Coronary artery (tissue), 2 donors: ENCODE data around the gene ZNF618.

Experiments used
- DNase-seq: peaks from one replicate; pipeline ENCODE4 v3.0.0-alpha.2; 2017; ENCODE audit warnings: low spot score
- H3K27ac ChIP-seq, 2 donors: fragments of 200-600 bp; sonication (generic); one replicate each; pipeline ENCODE4 v1.5.1; 2016 to 2019
- H3K4me3 ChIP-seq: fragments of 200-600 bp; sonication (generic); 2 replicates; pipeline ENCODE4 v1.5.1; 2016; ENCODE audit warnings: mild to moderate bottlenecking, moderate library complexity
- TF ChIP-seq, protein P1 (sequence below): fragments of 200-600 bp; sonication (generic); IDR thresholded peaks from one replicate; pipeline ENCODE4 v1.5.1; 2019; ENCODE audit warnings: antibody characterized with exemption

Gene ZNF618

DNA sequence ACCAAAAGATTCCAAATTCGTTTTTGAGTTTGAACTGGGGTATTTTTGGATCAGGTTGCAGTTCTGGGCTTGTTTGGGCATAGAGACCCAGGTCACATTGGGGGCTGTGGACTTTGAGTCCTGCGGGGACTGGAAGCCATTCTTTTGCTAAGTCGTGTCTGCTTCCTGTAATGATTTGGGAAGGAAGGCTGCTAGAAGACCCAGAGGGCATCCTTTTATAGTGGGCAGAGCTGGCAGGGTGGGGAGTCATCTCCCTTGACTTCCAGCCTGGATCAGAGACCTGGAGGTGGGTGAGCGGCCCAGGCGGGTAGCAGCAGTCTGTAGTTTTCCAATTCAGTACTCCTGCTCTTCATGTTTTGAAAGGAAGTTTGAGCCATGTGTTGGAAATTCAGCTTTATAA is 11.3 kb downstream of the ZNF618 start:
- TF ChIP-seq, protein P1, sequence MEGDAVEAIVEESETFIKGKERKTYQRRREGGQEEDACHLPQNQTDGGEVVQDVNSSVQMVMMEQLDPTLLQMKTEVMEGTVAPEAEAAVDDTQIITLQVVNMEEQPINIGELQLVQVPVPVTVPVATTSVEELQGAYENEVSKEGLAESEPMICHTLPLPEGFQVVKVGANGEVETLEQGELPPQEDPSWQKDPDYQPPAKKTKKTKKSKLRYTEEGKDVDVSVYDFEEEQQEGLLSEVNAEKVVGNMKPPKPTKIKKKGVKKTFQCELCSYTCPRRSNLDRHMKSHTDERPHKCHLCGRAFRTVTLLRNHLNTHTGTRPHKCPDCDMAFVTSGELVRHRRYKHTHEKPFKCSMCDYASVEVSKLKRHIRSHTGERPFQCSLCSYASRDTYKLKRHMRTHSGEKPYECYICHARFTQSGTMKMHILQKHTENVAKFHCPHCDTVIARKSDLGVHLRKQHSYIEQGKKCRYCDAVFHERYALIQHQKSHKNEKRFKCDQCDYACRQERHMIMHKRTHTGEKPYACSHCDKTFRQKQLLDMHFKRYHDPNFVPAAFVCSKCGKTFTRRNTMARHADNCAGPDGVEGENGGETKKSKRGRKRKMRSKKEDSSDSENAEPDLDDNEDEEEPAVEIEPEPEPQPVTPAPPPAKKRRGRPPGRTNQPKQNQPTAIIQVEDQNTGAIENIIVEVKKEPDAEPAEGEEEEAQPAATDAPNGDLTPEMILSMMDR = no peak
- no peak for DNase-seq
- peak overlapping the region; percentile 36 for H3K4me3 ChIP-seq
- no peak overlapping the region for H3K27ac ChIP-seq

DNA sequence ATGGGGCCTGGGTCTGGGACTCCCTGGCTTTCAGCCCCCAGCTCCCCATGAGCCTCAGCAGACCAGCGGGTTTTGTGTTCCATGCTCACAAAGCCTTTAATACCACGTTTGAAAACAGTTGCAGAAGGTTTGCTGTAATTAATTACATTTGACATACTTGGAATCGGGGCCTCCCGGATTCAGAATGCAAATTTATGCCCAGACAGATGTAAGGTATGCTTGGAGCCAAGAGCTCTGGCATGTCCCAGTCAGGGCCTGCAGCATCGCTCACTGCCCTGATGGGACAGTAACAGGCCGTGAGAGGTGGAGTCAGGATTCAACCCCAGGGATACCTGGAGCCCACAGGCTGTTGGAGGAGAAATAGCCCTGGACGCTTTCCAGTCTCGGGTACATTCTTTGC is 12.2 kb downstream of the ZNF618 start:
- Histone ChIP-seq H3K27ac (no peak overlapping the region), H3K4me3 (no peak overlapping the region)
- DNase-seq = no peak
- TF ChIP-seq, protein P1 = no peak

DNA sequence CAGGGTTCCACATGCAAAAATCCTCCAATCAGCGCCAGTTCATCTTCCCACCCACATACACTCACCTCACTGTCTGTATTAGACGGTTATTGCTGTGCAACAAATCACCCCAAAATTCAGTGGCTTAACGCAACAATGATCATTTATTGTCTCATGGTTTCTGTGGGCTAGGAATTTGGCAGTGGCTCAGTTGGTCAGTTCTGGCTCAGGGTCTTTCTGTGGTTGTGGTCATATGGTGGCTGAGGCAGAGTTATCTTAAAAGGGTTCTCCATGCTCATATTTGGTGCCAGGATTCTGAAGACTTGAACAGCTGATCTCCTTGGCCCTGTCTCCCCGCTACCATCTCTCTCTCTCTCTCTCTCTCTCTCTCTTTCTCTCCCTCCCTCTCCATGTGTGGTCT is 12.9 kb downstream of the ZNF618 start:
- no peak for DNase-seq
- TF ChIP-seq, protein P1 = no peak
- Histone ChIP-seq H3K4me3 (no peak overlapping the region), H3K27ac (no peak overlapping the region)

DNA sequence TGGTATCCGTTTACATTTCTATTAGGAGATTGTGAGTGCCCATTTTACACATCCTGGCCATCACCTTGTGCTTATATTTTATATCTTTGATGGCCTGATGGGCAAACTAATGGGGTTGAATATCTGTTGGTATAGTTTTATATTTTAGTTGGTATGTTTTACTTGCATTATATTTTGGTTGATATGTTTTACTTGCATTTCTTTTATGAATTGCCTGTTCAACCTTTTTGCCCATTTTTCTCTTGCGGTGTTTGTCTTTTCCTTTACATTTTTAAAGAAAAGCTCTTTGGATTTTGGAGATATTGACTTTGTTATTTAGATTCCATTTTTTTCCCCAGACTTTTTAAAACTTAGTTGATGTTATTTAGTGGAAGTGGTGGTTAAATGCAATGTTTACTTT is 14.6 kb downstream of the ZNF618 start:
- TF ChIP-seq, protein P1 = no peak
- no peak for DNase-seq
- Histone ChIP-seq H3K4me3 (no peak overlapping the region), H3K27ac (no peak overlapping the region)

DNA sequence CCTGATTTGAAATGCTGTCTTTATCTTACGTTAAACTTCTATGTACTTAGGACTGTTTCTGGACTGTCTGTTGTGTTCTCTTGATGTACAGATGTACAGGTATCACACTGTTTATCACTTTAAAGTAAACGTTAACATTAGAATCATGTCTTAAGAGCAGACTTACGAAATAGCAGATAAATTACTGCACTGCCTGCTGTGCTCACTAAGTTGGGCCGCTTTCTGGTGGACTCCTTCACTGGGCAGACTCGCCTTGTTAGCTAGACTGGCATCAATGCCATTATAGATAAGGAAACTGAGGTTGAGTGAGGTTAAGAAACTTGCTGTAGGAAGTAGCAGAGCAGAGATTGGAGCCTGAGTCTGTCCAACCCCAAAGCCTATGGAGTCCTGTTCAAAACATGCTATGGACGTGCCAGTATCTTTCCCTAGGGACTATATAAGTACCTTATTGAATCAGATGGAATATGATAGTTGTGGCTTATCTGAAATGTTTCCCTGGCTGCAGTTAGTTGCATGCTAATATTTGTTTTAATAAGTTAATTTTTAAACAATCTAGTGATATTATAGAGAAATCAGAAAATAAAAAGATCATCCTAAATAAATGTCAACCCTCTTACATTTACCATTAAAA is 16.9 kb downstream of the ZNF618 start:
- TF ChIP-seq, protein P1 = no peak

DNA sequence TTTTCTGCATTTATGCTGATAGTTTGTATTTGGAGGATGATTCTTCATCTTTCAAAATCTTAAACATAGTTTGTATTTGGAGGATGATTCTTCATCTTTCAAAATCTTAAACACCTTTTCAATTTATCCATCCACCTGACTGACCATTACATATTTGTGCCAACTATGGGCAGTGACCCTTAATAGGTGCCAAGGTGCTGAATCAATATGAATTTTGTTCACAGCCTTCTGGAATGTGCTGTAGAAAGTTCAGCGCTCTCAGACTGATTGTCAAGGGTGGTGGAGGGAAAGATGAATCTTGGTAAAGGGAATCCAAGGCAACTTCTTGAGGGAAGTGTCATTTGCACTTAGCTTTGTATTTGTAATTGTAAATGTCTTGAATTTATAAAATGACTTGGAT is 18.1 kb downstream of the ZNF618 start:
- TF ChIP-seq, protein P1 = no peak
- no peak overlapping the region for H3K27ac ChIP-seq
- no peak overlapping the region for H3K4me3 ChIP-seq
- DNase-seq = no peak

More for the DNA sequence above, 16.9 kb downstream of the ZNF618 start:
- Histone ChIP-seq H3K27ac (no peak overlapping the region), H3K4me3 (no peak overlapping the region)
- DNase-seq = no peak

DNA sequence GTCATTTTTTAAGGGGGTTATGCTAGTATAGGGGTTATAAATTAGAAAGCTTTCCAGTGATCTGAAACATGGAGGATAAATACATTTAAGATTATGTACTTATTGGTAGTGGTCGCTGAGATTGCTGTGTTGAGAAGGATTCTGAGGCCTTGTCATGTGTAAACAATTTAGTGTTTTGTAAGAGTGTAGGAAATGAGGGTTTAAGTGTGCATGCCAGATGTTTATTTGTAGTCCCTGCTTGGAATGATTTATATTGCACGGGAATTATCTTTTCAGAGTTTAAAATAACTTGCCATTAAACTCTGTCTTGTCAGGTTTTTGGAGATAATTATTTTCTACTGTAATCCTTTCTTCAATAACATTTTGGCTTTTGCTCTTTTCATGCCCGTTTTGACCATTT is 19.4 kb downstream of the ZNF618 start:
- H3K27ac ChIP-seq = no peak overlapping the region
- no peak overlapping the region for H3K4me3 ChIP-seq
- TF ChIP-seq, protein P1 = no peak
- no peak for DNase-seq
